PC-3 (cell line): Measurements from ENCODE around the gene AQP3.

Experiments
- EZH2 ChIP-seq: fragments of 300-600 bp; sonication (generic); IDR thresholded peaks from one replicate; pipeline ENCODE4 v1.6.1; 2017; ENCODE audit warnings: antibody characterized with exemption, mild to moderate bottlenecking, low read length; ENCODE audit not compliant: unreplicated experiment
- EZH2phosphoT487 ChIP-seq: fragments of 300-600 bp; sonication (generic); IDR thresholded peaks from 2 replicates; pipeline ENCODE4 v1.6.1; 2018; ENCODE audit warnings: mild to moderate bottlenecking, antibody characterized with exemption, low read length, borderline replicate concordance
- TF ChIP-seq, protein P1 (sequence below): fragments of 300-600 bp; sonication (generic); conservative IDR thresholded peaks from 2 replicates; pipeline ENCODE4 v1.5.1; 2017; ENCODE audit warnings: antibody characterized with exemption, low read depth, mild to moderate bottlenecking, low read length

DNA sequence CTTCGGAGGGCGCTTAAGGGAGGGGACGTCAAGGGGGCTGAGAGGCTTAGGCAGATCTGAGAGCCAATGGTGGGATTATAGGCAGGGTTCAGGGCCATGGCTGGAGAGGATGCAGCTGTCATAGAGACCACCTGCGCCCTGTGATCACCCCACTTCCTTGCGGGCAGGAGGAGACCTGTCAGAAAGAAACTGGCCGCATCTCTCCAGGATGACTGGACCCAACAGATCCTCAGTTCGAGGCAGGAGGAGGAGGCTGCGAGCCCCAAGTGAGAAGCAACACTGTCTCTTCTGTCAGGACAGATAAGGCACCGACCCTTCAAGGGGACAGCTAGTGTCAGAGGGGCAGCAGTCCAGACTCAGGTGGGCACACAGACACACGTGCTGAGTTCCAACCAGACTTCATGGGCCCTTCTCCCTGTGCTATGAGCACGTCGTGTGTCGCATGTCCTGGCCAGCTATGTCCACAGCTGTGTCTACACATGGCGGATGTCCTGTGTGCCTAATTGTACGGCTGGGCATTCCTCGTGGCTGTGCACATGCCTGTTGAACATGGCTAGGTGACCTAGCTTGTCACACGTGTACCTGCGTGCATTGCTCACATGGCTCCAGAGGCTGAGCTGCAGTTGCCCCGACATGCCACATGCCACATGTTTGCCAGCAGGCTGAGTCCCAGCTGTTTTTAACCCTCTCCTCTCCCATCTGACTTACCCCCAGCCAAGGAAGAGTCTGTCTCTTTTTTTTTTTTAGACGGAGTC, 583 bp upstream of the AQP3 start:
- TF ChIP-seq, protein P1, sequence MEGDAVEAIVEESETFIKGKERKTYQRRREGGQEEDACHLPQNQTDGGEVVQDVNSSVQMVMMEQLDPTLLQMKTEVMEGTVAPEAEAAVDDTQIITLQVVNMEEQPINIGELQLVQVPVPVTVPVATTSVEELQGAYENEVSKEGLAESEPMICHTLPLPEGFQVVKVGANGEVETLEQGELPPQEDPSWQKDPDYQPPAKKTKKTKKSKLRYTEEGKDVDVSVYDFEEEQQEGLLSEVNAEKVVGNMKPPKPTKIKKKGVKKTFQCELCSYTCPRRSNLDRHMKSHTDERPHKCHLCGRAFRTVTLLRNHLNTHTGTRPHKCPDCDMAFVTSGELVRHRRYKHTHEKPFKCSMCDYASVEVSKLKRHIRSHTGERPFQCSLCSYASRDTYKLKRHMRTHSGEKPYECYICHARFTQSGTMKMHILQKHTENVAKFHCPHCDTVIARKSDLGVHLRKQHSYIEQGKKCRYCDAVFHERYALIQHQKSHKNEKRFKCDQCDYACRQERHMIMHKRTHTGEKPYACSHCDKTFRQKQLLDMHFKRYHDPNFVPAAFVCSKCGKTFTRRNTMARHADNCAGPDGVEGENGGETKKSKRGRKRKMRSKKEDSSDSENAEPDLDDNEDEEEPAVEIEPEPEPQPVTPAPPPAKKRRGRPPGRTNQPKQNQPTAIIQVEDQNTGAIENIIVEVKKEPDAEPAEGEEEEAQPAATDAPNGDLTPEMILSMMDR, result no peak
- TF ChIP-seq EZH2, result no peak
- no peak for TF ChIP-seq EZH2phosphoT487
